Fibroblast of mammary gland (primary cell): Measurements from ENCODE around the gene STAB2.

Experiments
- DNase-seq: peaks from one replicate; pipeline ENCODE4 v3.0.0-alpha.2; 2010; ENCODE audit warnings: low read depth
- H3K4me3 ChIP-seq: 2 replicates; pipeline ENCODE4 v1.5.1; 2011; ENCODE audit warnings: low read depth, mild to moderate bottlenecking, low read length, moderate library complexity; ENCODE audit not compliant: control insufficient read depth
- TF ChIP-seq, protein P1 (sequence below): conservative IDR thresholded peaks from 2 replicates; pipeline ENCODE4 v1.5.1; 2011; ENCODE audit warnings: low read depth, low read length, inconsistent platforms; ENCODE audit not compliant: control insufficient read depth, insufficient read depth

The STAB2 gene

GRCh38 chr12:103657331-103657730 lies 70.3 kb downstream of the STAB2 start:
- peak; percentile 10 for DNase-seq
- TF ChIP-seq, protein P1, sequence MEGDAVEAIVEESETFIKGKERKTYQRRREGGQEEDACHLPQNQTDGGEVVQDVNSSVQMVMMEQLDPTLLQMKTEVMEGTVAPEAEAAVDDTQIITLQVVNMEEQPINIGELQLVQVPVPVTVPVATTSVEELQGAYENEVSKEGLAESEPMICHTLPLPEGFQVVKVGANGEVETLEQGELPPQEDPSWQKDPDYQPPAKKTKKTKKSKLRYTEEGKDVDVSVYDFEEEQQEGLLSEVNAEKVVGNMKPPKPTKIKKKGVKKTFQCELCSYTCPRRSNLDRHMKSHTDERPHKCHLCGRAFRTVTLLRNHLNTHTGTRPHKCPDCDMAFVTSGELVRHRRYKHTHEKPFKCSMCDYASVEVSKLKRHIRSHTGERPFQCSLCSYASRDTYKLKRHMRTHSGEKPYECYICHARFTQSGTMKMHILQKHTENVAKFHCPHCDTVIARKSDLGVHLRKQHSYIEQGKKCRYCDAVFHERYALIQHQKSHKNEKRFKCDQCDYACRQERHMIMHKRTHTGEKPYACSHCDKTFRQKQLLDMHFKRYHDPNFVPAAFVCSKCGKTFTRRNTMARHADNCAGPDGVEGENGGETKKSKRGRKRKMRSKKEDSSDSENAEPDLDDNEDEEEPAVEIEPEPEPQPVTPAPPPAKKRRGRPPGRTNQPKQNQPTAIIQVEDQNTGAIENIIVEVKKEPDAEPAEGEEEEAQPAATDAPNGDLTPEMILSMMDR, result no peak
- H3K4me3 ChIP-seq, result no peak overlapping the region

DNA sequence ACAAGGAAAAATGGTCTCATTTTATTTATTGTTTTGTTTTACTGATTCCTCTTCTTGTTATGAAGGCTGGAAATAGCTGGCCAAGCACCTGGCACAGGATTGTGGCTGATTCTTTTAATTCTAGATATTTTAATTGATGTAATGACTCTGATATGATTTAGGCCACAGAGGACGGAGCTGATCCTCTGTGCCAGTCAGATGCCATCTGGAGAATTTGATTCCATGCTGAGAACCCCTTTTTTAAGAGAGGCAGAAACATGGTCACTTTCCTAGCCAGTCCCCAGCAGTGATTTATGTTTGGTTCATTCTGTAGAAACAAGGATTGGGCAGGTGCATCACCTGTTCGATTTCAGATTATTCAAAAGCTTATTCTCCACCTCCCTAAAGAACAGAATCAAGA lies 77.6 kb downstream of the STAB2 start:
- TF ChIP-seq, protein P1, result no peak
- H3K4me3 ChIP-seq, result no peak overlapping the region
- no peak for DNase-seq

DNA sequence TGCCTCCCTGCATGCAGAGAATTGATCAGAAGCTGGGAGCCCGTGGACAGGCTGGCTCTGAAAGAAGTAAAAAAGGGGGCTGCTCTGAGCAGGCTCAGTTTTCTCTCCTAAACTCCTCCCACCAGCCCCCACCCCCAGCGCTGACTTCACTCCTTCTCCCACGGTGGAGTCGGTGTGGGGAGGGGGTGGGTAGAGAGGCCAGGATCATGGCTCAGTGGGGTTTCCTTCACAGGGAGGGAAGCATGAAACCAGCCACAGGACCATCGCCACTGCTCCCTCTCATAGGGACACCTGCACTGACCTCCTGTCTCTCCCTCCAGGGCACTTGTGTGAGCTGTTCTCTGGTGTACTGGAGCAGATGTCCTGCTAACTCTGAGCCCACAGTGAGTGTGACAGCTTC lies 78.9 kb downstream of the STAB2 start:
- H3K4me3 ChIP-seq, result no peak overlapping the region
- no peak for DNase-seq
- TF ChIP-seq, protein P1, result no peak

DNA sequence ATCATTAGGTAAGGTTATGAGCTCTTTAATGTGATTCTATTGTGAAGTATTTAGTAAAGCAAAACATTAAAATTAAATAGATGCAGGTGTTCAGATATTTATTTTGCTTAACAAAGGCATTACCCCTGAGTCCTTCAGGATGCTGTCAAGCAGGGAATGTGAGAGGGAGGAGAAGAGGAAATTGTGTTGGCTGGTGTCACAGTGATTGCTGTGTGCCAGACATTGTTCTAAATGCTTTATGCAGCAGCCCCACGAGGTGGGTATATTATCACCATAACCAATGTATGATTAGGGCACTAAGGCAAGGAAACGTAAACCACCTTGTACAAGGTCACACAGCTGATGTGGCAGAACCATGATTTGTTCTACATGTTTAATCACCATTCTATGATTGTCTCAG lies 80.1 kb downstream of the STAB2 start:
- TF ChIP-seq, protein P1, result no peak
- DNase-seq, result no peak
- no peak overlapping the region for H3K4me3 ChIP-seq

- no peak for DNase-seq
- TF ChIP-seq, protein P1, result no peak
These were observed 81.4 kb downstream of the STAB2 start for GRCh38 chr12:103668520-103668919.

GRCh38 chr12:103671367-103671766 lies 84.3 kb downstream of the STAB2 start:
- DNase-seq, result no peak
- H3K4me3 ChIP-seq, result no peak overlapping the region

More at GRCh38 chr12:103668520-103668919, 81.4 kb downstream of the STAB2 start:
- no peak overlapping the region for H3K4me3 ChIP-seq

More at GRCh38 chr12:103671367-103671766, 84.3 kb downstream of the STAB2 start:
- TF ChIP-seq, protein P1, result no peak
